OCI-LY3 (cell line): ENCODE data around the gene TSGA10IP.

Source experiments
- CTCF ChIP-seq: fragments of 200-600, 300-600 bp; sonication (generic); IDR thresholded peaks from 2 replicates; pipeline ENCODE4 v1.5.1; 2014; ENCODE audit warnings: antibody characterized with exemption, low read length, low read depth
- EZH2phosphoT487 ChIP-seq: fragments of 200-600 bp; shearing (Covaris generic); IDR thresholded peaks from 2 replicates; pipeline ENCODE4 v1.6.1; 2018; ENCODE audit warnings: antibody characterized with exemption, mixed run types, low read depth

DNA sequence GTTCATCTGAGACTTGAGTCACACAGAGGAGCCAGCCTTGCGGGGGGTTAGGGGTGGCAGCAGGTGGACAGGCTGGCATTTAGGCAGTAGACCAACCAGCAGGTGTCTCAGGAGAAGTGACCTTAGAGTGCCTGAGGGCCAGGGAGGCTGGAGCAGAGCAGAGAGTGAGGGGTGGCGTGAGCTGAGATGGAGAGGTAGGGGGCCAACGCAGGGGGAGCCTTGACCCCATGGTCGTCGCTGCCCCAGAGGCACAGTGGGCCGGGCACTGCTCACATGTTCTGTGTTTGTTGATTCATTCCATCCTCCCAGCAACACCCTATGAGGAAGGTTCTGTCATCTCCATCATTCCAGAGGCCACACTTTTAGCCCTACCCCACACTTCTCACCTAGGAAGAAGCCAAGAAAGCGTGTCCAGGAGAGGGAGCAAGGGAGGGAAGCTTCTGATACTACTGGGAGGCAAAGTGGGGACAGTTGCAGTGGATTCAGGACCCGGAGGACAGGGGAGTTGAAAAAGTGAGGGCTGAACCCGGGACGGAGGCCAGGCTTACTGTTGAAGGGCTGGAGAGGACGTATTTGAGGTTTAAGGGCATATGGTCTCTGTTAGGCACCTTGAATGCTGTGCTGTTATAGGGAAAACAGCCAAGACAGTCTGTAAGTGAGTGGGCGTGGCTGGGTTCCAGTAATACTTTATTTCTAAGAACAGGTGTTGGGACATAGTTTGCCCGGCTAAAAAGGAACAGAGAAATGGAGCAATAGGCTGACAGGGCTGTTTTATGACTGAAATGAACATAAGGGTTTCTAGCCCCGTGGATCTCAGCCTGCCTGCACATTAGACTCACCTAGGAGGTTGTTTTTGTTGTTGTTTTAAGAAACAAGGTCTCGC is 23.6 kb downstream of the TSGA10IP start:
- no peak for TF ChIP-seq EZH2phosphoT487
- TF ChIP-seq CTCF = no peak
